HepG2 (cell line): Measurements from ENCODE around the gene MCU. TPM values are rescaled to one million over a fixed set of nuclear protein-coding genes. Genes with fewer than 3 reads are reported as not detected.
A peak's percentile ranks its signal among the peaks of the same experiment; 100 is the strongest.

Experiments used
- ATAC-seq: fragments of 200-7000 bp; cut with Tn5 transposase; 3 replicates; pipeline ENCODE4 v1.9.1; 2020; ENCODE audit warnings: mild to moderate bottlenecking, moderate library complexity
- BruUV-seq: library from RNA; stranded (reverse); fragments of 400-500 nt; replicated peaks from 2 replicates; lab custom pipeline; 2021; lab: Mats Ljungman, UMichigan
- CTCF ChIA-PET: fragments of 300-600 bp; formaldehyde crosslinking; extraction: SDS; loops from one replicate; lab custom pipeline; 2021; ENCODE audit warnings: low total read pairs, inconsistent platforms, low intra/inter-chr PET ratio; lab: Yijun Ruan, JAX
- POLR2A ChIA-PET: fragments of 350-600 bp; sonication (Branson Sonifier 250); formaldehyde crosslinking; loops from one replicate; lab custom pipeline; 2020; ENCODE audit warnings: antibody characterized with exemption, inconsistent platforms; lab: Yijun Ruan, JAX
- DNase-seq: peaks from one replicate; pipeline ENCODE4 v3.0.0-alpha.2; 2015; ENCODE audit warnings: low spot score
- FAIRE-seq: peaks from 3 replicates; lab custom pipeline; 2011; peaks lifted over from hg19 to GRCh38; lab: Jason Lieb, UNC
- H2AFZ ChIP-seq: one replicate; pipeline ENCODE4 v1.6.1; 2011; ENCODE audit warnings: low read length, inconsistent platforms
- H3K27ac ChIP-seq: fragments of 300-600 bp; 3 replicates; pipeline ENCODE4 v1.8.0; 2011; ENCODE audit warnings: mixed run types, mild to moderate bottlenecking, mixed read lengths, low read length, inconsistent platforms; ENCODE audit not compliant: insufficient read depth; ENCODE audit errors: extremely low read length
- H3K27me3 ChIP-seq, 2 experiments: fragments of 200-600 bp in 1 of 2; 2 replicates in 1 of 2; 3 replicates in 1 of 2; pipeline versions ENCODE4 v1.6.0 to v1.8.0; 2011; ENCODE audit warnings: low read length in 2 of 2, mild to moderate bottlenecking in 2 of 2, moderate library complexity in 2 of 2, inconsistent platforms in 1 of 2; ENCODE audit not compliant: insufficient read depth in 2 of 2, control insufficient read depth in 1 of 2
- H3K36me3 ChIP-seq, 2 experiments: fragments of 200-600 bp in 1 of 2; replicated peaks in 1 of 2; 2 replicates in 1 of 2; 3 replicates in 1 of 2; pipeline versions ENCODE4 v1.5.1 to v1.8.0; 2011; ENCODE audit warnings: low read length in 2 of 2, inconsistent platforms in 1 of 2; ENCODE audit not compliant: insufficient read depth in 2 of 2, control insufficient read depth in 1 of 2
- H3K4me1 ChIP-seq: 2 replicates; pipeline ENCODE4 v1.5.1; 2012; ENCODE audit warnings: low read length, inconsistent platforms; ENCODE audit not compliant: insufficient read depth
- H3K4me2 ChIP-seq: 2 replicates; pipeline ENCODE4 v1.6.0; 2011; ENCODE audit warnings: low read depth, low read length, inconsistent platforms
- H3K4me3 ChIP-seq, 3 experiments: fragments of 200-600 bp in 1 of 3; sonication (generic), shearing (Covaris generic) in 1 of 3; replicated peaks in 1 of 3; 2 replicates each; pipeline ENCODE4 v1.5.1; 2011 to 2016; ENCODE audit warnings: low read length in 3 of 3, inconsistent platforms in 2 of 3, low read depth in 2 of 3, mild to moderate bottlenecking in 2 of 3, control low read depth in 1 of 3, mixed read lengths in 1 of 3; ENCODE audit not compliant: insufficient read depth in 1 of 3
- H3K79me2 ChIP-seq: one replicate; pipeline ENCODE4 v1.6.1; 2011; ENCODE audit warnings: low read length, inconsistent platforms; ENCODE audit not compliant: insufficient read depth
- H3K9ac ChIP-seq: 2 replicates; pipeline ENCODE4 v1.6.0; 2011; ENCODE audit warnings: mild to moderate bottlenecking, low read depth, low read length, inconsistent platforms; ENCODE audit not compliant: insufficient read depth
- H3K9me3 ChIP-seq: 2 replicates; pipeline ENCODE4 v1.5.1; 2012; ENCODE audit warnings: mild to moderate bottlenecking, low read length
- H4K20me1 ChIP-seq: 2 replicates; pipeline ENCODE4 v1.6.0; 2011; ENCODE audit warnings: inconsistent platforms, mild to moderate bottlenecking, low read length, moderate library complexity; ENCODE audit not compliant: insufficient read depth
- DPF2 ChIP-seq: sonication (generic); formaldehyde crosslinking; IDR thresholded peaks from 2 replicates; pipeline ENCODE4 v1.4.0; 2020; ENCODE audit warnings: mild to moderate bottlenecking, low read depth, missing genetic modification reagents, borderline replicate concordance
- ELF3 ChIP-seq: IDR thresholded peaks from 2 replicates; pipeline ENCODE4 v1.6.1; 2016; ENCODE audit warnings: missing genetic modification reagents, missing compliant biosample characterization
- HNF4G ChIP-seq, 2 experiments: sonication (generic) in 1 of 2; formaldehyde crosslinking in 1 of 2; IDR thresholded peaks; 2 replicates each; pipeline versions ENCODE4 v1.4.0 to v1.6.1; 2011 to 2020; ENCODE audit warnings: borderline replicate concordance in 2 of 2, low read depth in 2 of 2, mild to moderate bottlenecking in 2 of 2, low read length in 1 of 2, missing genetic modification reagents in 1 of 2, moderate library complexity in 1 of 2
- HOMEZ ChIP-seq: IDR thresholded peaks from 2 replicates; pipeline ENCODE4 v1.6.1; 2016; ENCODE audit warnings: low read depth
- KAT8 ChIP-seq: IDR thresholded peaks from 2 replicates; pipeline ENCODE4 v1.6.1; 2016; ENCODE audit warnings: missing genetic modification reagents, missing compliant biosample characterization
- MXD1 ChIP-seq: sonication (generic); formaldehyde crosslinking; IDR thresholded peaks from 2 replicates; pipeline ENCODE4 v1.4.0; 2020; ENCODE audit warnings: mild to moderate bottlenecking, missing genetic modification reagents
- PLSCR1 ChIP-seq: sonication (generic); formaldehyde crosslinking; IDR thresholded peaks from 2 replicates; pipeline ENCODE4 v1.5.0; 2020; ENCODE audit warnings: missing genetic modification reagents, mild to moderate bottlenecking, borderline replicate concordance
- POGZ ChIP-seq: sonication (generic); formaldehyde crosslinking; IDR thresholded peaks from 2 replicates; pipeline ENCODE4 v1.4.0; 2020; ENCODE audit warnings: mild to moderate bottlenecking, missing genetic modification reagents
- PPARG ChIP-seq: conservative IDR thresholded peaks from 2 replicates; pipeline ENCODE4 v1.6.1; 2016; ENCODE audit warnings: missing biosample characterization, missing genetic modification reagents
- ZNF263 ChIP-seq: sonication (generic); formaldehyde crosslinking; IDR thresholded peaks from 2 replicates; pipeline ENCODE4 v1.4.0; 2020; ENCODE audit warnings: missing genetic modification reagents
- WGBS: methylation state at CpG from one replicate; pipeline ENCODE4 v1.1.6; 2017; ENCODE audit warnings: low lambda C conversion rate; 5-methylcytosine and 5-hydroxymethylcytosine counted together
- in situ Hi-C: cut with HindIII; loops from 2 replicates; pipeline ENCODE4 v1.10.0; 2017; ENCODE audit warnings: low pct_unique_long_range_greater_than_20kb; ENCODE audit not compliant: extremely low pct_ligation_motif_present
- intact Hi-C: fragments of 100-400 bp; cut with micrococcal nuclease; formaldehyde crosslinking; loops from one replicate; pipeline ENCODE4 v1.10.0; 2022; ENCODE audit not compliant: unreplicated experiment
- polyA plus RNA-seq, 8 experiments: library from polyadenylated mRNA; depleted of rRNA in 3 of 8; stranded (reverse) in 7 of 8; unstranded in 1 of 8; fragments of >200 nt; fragmentation: Illumina TruSeq in 4 of 8; extraction: Trizol in 4 of 8; gene quantifications; 2 replicates each; pipeline versions ENCODE4 v1.2.1 to v1.2.3, GENCODE V29; 2011 to 2016; ENCODE audit warnings: low read depth in 4 of 8, missing spikeins in 1 of 8, mixed read lengths in 1 of 8; ENCODE audit not compliant: insufficient read depth in 1 of 8
- total RNA-seq, 5 experiments: library from RNA; depleted of rRNA; stranded (reverse); fragments of >200 nt; fragmentation: Illumina TruSeq; extraction: Trizol; gene quantifications; 2 replicates each; pipeline ENCODE4 v1.2.3, GENCODE V29; 2016; ENCODE audit warnings: low read depth in 1 of 5
- TF ChIP-seq, protein P1 (sequence below): sonication (generic); formaldehyde crosslinking; IDR thresholded peaks from 2 replicates; pipeline ENCODE4 v1.5.1; 2020; ENCODE audit warnings: missing genetic modification reagents, mild to moderate bottlenecking, borderline replicate concordance
- TF ChIP-seq, protein P2 (sequence below): sonication (generic); formaldehyde crosslinking; IDR thresholded peaks from 2 replicates; pipeline ENCODE4 v1.4.0; 2020; ENCODE audit warnings: missing genetic modification reagents, borderline replicate concordance
- TF ChIP-seq, protein P3 (sequence below): sonication (generic); formaldehyde crosslinking; IDR thresholded peaks from 2 replicates; pipeline ENCODE4 v1.8.0; 2022; ENCODE audit warnings: mild to moderate bottlenecking, missing genetic modification reagents, borderline replicate concordance
- TF ChIP-seq, protein P4 (sequence below): IDR thresholded peaks from 2 replicates; pipeline ENCODE4 v1.6.1; 2012; ENCODE audit warnings: low read depth, low read length, improper control_type of control experiment

The MCU gene
- total and polyA plus RNA-seq, 2 of the 13 experiments (the other 11 are each of a cell fraction or from before 2014, with no cell fraction given), result 25.9 to 64.5 TPM

DNA sequence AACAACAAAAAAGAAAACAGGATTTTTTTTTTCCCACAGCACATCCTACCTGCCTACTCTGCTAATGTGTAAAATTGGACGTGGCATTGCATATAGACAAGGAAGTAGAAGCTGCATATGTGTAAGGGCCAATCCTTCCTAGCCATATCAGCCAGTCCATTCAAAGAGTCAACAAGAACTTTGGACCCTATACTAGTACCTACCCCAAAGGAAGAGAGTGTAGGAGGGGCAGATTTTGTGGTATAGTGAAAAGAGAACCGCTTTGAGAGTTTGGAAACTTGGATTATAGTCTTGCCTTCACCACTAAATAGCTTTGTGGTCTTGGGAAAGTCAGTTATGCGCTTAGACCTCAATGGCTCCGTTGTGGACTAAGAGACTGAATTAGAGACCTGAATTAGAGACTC is 12.1 kb upstream of the MCU start (continued):
- TF ChIP-seq ELF3 (CRISPR knock-in tag) (peak; percentile 98), HNF4G (IDR thresholded peaks at IDR 0.05; ENCODE audit: borderline replicate concordance, low read depth, low read length) (peak; percentile 84), HNF4G (CRISPR knock-in tag; IDR thresholded peaks at IDR 0.05; ENCODE audit: borderline replicate concordance, low read depth) (no peak), HOMEZ (peak; percentile 55; the same call in 1 of the 2 replicates), KAT8 (CRISPR knock-in tag) (peak; percentile 41; the same call in 1 of the 2 replicates), POGZ (CRISPR knock-in tag) (peak; percentile 76; the same call in 1 of the 2 replicates), PPARG (CRISPR knock-in tag) (0 out of 2 replicates have a peak, but pooled peaks have one; percentile 10), DPF2 (CRISPR knock-in tag) (peak; percentile 40; the same call in 1 of the 2 replicates)
- TF ChIP-seq, protein P1, sequence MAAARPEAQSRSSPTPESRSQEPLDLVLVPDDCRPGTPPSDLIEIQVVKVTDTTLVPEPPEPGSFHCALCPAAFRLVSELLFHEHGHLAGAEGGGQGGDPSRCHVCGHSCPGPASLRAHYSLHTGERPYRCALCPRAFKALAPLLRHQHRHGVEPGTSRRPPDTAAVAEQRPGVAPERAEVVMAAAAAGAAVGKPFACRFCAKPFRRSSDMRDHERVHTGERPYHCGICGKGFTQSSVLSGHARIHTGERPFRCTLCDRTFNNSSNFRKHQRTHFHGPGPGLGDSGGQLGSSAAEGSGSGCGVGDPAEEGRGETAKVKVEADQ, result peak; percentile 83
- TF ChIP-seq, protein P2, sequence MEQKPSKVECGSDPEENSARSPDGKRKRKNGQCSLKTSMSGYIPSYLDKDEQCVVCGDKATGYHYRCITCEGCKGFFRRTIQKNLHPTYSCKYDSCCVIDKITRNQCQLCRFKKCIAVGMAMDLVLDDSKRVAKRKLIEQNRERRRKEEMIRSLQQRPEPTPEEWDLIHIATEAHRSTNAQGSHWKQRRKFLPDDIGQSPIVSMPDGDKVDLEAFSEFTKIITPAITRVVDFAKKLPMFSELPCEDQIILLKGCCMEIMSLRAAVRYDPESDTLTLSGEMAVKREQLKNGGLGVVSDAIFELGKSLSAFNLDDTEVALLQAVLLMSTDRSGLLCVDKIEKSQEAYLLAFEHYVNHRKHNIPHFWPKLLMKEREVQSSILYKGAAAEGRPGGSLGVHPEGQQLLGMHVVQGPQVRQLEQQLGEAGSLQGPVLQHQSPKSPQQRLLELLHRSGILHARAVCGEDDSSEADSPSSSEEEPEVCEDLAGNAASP (CRISPR knock-in tag), result no peak

DNA sequence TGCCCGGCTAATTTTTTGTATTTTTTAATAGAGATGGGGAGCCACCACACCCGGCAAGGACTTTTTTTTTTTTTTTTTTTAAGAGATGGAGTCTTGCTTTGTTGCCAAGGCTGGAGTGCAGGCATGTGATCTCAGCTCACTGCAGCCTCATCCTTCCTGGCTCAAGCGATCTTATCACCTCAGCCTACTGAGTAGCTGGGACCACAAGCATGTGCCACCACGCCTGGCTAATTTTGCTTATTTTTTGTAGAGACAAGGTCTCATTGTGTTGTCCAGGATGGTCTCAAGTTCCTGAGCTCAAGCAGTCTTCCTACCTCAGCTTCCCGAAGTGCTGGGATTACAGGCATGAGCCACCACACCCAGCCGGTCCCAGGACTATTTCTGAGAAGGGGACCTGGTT is 9.3 kb upstream of the MCU start:
- no peak overlapping the region for H3K9ac ChIP-seq
- no peaks in the 10 kb centered on the region for H3K27me3 ChIP-seq
- in situ Hi-C loops, result no loop called here
- intact Hi-C loops, result no loop called here
- ATAC-seq (no peak), FAIRE-seq (peak; percentile 58), DNase-seq (no peak)
- WGBS, result 40% methylated on average over 6 of the region's 6 CpGs
- no peaks in the 10 kb centered on the region for H3K9me3 ChIP-seq
- no peaks in the 10 kb centered on the region for H3K36me3 ChIP-seq
- ChIA-PET CTCF (no interaction called here), POLR2A (no interaction called here)
- no TSS peak for BruUV-seq
- no peaks in the 10 kb centered on the region for H4K20me1 ChIP-seq
- H3K27ac ChIP-seq, result no peak overlapping the region
- peaks cover 45% of the 10 kb centered on the region for H3K4me1 ChIP-seq
- no peak overlapping the region for H2AFZ ChIP-seq
- no peak overlapping the region for H3K4me3 ChIP-seq
- peak overlapping the region; percentile 27; the same call in 1 of the 2 replicates for H3K4me2 ChIP-seq
- H3K79me2 ChIP-seq, result no peaks in the 10 kb centered on the region
- TF ChIP-seq PLSCR1 (CRISPR knock-in tag) (no peak), ZNF263 (CRISPR knock-in tag) (no peak), MXD1 (CRISPR knock-in tag) (no peak)
- TF ChIP-seq, protein P3, sequence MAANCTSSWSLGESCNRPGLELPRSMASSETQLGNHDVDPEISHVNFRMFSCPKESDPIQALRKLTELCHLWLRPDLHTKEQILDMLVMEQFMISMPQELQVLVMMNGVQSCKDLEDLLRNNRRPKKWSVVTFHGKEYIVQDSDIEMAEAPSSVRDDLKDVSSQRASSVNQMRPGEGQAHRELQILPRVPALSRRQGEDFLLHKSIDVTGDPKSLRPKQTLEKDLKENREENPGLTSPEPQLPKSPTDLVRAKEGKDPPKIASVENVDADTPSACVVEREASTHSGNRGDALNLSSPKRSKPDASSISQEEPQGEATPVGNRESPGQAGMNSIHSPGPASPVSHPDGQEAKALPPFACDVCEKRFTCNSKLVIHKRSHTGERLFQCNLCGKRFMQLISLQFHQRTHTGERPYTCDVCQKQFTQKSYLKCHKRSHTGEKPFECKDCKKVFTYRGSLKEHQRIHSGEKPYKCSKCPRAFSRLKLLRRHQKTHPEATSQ (CRISPR knock-in tag), result no peak
- TF ChIP-seq, protein P4, sequence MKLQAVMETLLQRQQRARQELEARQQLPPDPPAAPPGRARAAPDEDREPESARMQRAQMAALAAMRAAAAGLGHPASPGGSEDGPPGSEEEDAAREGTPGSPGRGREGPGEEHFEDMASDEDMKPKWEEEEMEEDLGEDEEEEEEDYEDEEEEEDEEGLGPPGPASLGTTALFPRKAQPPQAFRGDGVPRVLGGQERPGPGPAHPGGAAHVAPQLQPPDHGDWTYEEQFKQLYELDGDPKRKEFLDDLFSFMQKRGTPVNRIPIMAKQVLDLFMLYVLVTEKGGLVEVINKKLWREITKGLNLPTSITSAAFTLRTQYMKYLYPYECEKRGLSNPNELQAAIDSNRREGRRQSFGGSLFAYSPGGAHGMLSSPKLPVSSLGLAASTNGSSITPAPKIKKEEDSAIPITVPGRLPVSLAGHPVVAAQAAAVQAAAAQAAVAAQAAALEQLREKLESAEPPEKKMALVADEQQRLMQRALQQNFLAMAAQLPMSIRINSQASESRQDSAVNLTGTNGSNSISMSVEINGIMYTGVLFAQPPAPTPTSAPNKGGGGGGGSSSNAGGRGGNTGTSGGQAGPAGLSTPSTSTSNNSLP, result no peak
